RWPE1 (cell line): Measurements from ENCODE around the gene MVB12A.

Source experiments
- CTCF ChIA-PET: fragments of 350-600 bp; sonication (Branson Sonifier 250); formaldehyde crosslinking; extraction: SDS; loops from one replicate; lab custom pipeline; 2021; lab: Yijun Ruan, JAX
- POLR2A ChIA-PET: fragments of 400-600 bp; formaldehyde crosslinking; extraction: SDS; loops from one replicate; lab custom pipeline; 2020; ENCODE audit warnings: antibody characterized with exemption; ENCODE audit not compliant: low non-redundant PET; lab: Yijun Ruan, JAX
- DNase-seq: peaks from one replicate; pipeline ENCODE4 v3.0.0; 2012; ENCODE audit warnings: low spot score
- H3K27ac ChIP-seq: fragments of 450-650 bp; 2 replicates; pipeline ENCODE4 v1.5.1; 2017
- CTCF ChIP-seq: fragments of 450-650 bp; conservative IDR thresholded peaks from 2 replicates; pipeline ENCODE4 v1.5.1; 2017; ENCODE audit warnings: low read depth, mild to moderate bottlenecking

The MVB12A gene

GRCh38 chr19:17467471-17468301, 47.8 kb downstream of the MVB12A start:
- POLR2A ChIA-PET: no interaction called here
- H3K27ac ChIP-seq: peak overlapping the region; percentile 99
- TF ChIP-seq CTCF: no peak
- CTCF ChIA-PET: interaction anchor here (0.6 kb wide), 1 partner anchor 1358 kb away, joined by 5 read pairs; no protein-coding TSS in a partner anchor
- DNase-seq: no peak

GRCh38 chr19:17468302-17469091, 48.6 kb downstream of the MVB12A start:
- ChIA-PET POLR2A (no interaction called here), CTCF (interaction anchor here (0.6 to 1.0 kb wide), 3 partner anchors 27 to 1359 kb away, joined by 4 to 6 read pairs (median 5); no protein-coding TSS in a partner anchor)
- peak overlapping the region; percentile 99 for H3K27ac ChIP-seq

GRCh38 chr19:17469092-17469480, 49.2 kb downstream of the MVB12A start:
- DNase-seq: no peak
- TF ChIP-seq CTCF: no peak
- peak overlapping the region; percentile 99 for H3K27ac ChIP-seq
- ChIA-PET POLR2A (interaction anchor here (0.6 kb wide), 1 partner anchor 213 kb away, joined by 7 read pairs; no protein-coding TSS in a partner anchor), CTCF (interaction anchor here (0.8 to 1.0 kb wide), 2 partner anchors 28 to 79 kb away, joined by 4 to 6 read pairs; no protein-coding TSS in a partner anchor)

More at GRCh38 chr19:17468302-17469091, 48.6 kb downstream of the MVB12A start:
- no peak for DNase-seq
- no peak for TF ChIP-seq CTCF

GRCh38 chr19:17469481-17470067, 49.7 kb downstream of the MVB12A start:
- ChIA-PET CTCF (interaction anchor here (0.8 to 1.0 kb wide), 2 partner anchors 28 to 79 kb away, joined by 4 to 6 read pairs; no protein-coding TSS in a partner anchor), POLR2A (interaction anchor here (0.6 kb wide), 2 partner anchors 212 to 482 kb away, joined by 3 to 7 read pairs; no protein-coding TSS in a partner anchor)
- peak; percentile 97 for DNase-seq
- H3K27ac ChIP-seq: peak overlapping the region; percentile 99
- TF ChIP-seq CTCF: no peak

GRCh38 chr19:17470068-17470841, 50.4 kb downstream of the MVB12A start, which contains the start of gene SLC27A1:
Gene SLC27A1 (plus strand): TSS chr19:17470524. CDS start chr19:17470541, 17 bp downstream.
- POLR2A ChIA-PET: interaction anchor here (0.6 kb wide), 1 partner anchor 481 kb away, joined by 3 read pairs; no protein-coding TSS in a partner anchor
- CTCF ChIA-PET: no interaction called here
- H3K27ac ChIP-seq: peak within 1 kb of the TSS; percentile 99
- DNase-seq: peak; percentile 97
- TF ChIP-seq CTCF: no peak
